HEK293T (cell line): ENCODE data around the gene ZNF436.

Experiments
- ARNT ChIP-seq: fragments of 450-650 bp; IDR thresholded peaks from 2 replicates; pipeline ENCODE4 v1.6.1; 2017; ENCODE audit warnings: mild to moderate bottlenecking
- FOXA1 ChIP-seq: fragments of 450-650 bp; IDR thresholded peaks from 2 replicates; pipeline ENCODE4 v1.6.1; 2016; ENCODE audit warnings: mild to moderate bottlenecking
- HDGF ChIP-seq: fragments of 450-650 bp; IDR thresholded peaks from 2 replicates; pipeline ENCODE4 v1.6.1; 2017; ENCODE audit warnings: antibody characterized with exemption, borderline replicate concordance
- LEF1 ChIP-seq: fragments of 450-650 bp; IDR thresholded peaks from 2 replicates; pipeline ENCODE4 v1.6.1; 2017; ENCODE audit warnings: mild to moderate bottlenecking, borderline replicate concordance
- NFRKB ChIP-seq: fragments of 450-650 bp; IDR thresholded peaks from 2 replicates; pipeline ENCODE4 v1.6.1; 2016; ENCODE audit warnings: mild to moderate bottlenecking, moderate library complexity
- SUZ12 ChIP-seq: fragments of 450-650 bp; IDR thresholded peaks from 2 replicates; pipeline ENCODE4 v1.6.1; 2016; ENCODE audit warnings: mild to moderate bottlenecking
- TARDBP ChIP-seq: fragments of 450-650 bp; IDR thresholded peaks from 2 replicates; pipeline ENCODE4 v1.6.1; 2016
- ZNF384 ChIP-seq: fragments of 450-650 bp; IDR thresholded peaks from 2 replicates; pipeline ENCODE4 v1.6.1; 2016

DNA sequence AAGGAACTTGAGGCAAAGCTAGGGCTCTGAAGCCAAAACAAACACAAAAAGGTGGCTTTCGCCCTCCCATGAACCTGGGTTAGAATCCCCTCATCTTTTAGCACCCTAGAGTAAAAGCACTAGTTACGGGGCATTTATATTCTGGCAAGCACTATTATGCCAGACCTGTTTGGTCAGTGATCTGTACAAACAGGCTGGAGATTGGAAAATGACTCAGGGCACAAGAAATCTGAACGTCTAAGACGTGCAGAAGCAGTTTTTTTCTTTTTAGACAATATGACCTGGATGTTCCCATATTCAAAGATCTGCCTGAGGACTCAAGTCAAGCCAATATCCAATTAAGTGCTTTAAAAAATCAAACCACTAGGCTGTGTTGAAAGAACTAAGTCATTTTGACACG is 3.0 kb downstream of the ZNF436 start:
- TF ChIP-seq HDGF, result no peak
- TF ChIP-seq SUZ12, result no peak
- TF ChIP-seq NFRKB, result no peak
- no peak for TF ChIP-seq ZNF384
- TF ChIP-seq FOXA1, result no peak
- no peak for TF ChIP-seq TARDBP
- no peak for TF ChIP-seq ARNT
- TF ChIP-seq LEF1, result no peak
